Effector CD8-positive, alpha-beta T cell (primary cell): ENCODE results near the gene NMNAT3.
"Not testable (repeated sequence)": the region's sequence is repeated elsewhere in the genome, so short reads cannot be mapped to it uniquely, and the experiment has no call there.

ENCODE experiments used
- DNase-seq: peaks from one replicate; lab custom pipeline; 2025; lab: John Stamatoyannopoulos, UW

NMNAT3 gene

DNA sequence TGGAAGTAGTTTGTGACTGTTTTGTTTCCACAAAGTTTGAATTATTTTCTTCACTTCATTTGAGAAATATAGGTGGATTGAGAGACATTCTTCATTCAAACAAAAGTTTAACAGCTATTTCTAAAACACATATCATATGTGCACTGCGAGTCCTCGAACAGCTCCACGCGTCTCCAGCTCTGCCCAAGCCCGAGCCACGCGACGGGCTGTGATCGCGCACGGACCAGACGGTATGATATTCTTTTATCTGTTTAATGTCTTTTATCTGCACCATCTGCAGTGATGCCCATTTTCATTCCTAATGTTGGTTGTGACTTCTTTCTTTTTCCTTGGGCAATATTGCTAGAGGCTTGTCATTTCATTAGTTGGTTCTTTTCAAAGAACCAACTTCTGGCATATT, 94.1 kb downstream of the NMNAT3 start:
- not testable (repeated sequence) for DNase-seq

DNA sequence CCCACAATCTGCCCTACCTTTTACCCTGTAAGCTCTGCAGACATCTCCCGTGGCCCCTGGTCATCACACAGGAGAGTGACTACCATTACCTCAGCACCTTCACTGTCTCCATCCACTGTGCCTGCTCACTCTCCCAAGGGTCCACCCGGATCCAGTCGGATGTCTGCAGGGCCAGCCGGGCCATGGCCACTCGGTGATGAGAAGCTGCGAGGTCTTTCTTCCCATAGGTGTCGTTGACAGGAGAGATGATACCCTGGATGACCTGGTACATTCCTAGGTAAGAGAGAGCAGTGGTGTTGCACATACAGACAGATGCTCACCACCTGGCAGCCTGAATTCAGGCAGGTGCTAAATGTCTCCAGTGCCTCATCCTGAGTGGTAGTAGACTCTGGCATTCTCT, 99.0 kb downstream of the NMNAT3 start:
- no peak for DNase-seq

DNA sequence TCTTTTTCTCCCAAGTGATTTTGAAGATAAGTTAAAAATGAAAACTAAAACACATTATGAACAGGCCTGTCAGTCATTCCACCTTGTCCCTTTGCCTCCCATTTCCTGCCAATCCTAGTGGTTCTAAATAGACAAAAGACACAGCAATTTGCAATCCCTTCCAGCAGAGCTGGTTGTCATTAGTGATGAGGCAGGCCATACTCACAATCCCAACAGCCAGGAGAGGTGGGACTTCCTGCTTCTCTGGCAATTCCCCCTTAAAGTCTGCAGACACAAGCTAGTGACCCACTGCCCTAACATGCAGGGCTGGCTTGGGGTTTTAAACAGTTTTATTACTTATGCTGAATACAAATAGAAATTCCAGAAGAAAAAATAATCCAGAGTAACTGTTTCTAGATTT, 99.9 kb downstream of the NMNAT3 start:
- DNase-seq: no peak

DNA sequence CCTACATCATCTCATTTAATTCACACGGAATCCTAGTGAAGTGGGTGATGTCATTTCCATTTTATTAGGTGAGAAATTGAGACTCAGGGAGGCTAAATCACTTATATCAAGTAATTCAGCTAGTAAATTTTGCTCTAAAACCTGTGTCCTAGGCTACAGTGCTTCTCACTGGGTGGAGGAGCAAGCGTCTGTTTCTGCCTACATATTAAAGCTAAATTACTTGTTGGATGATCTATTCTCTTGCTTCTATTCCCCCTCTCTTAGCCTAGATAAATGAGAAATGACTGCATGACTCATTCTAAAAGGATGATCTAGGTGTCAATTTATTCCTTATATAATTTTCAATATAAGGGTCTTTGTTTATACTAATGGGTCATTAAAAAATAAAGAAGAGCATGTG, 100.4 kb downstream of the NMNAT3 start:
- no peak for DNase-seq

DNA sequence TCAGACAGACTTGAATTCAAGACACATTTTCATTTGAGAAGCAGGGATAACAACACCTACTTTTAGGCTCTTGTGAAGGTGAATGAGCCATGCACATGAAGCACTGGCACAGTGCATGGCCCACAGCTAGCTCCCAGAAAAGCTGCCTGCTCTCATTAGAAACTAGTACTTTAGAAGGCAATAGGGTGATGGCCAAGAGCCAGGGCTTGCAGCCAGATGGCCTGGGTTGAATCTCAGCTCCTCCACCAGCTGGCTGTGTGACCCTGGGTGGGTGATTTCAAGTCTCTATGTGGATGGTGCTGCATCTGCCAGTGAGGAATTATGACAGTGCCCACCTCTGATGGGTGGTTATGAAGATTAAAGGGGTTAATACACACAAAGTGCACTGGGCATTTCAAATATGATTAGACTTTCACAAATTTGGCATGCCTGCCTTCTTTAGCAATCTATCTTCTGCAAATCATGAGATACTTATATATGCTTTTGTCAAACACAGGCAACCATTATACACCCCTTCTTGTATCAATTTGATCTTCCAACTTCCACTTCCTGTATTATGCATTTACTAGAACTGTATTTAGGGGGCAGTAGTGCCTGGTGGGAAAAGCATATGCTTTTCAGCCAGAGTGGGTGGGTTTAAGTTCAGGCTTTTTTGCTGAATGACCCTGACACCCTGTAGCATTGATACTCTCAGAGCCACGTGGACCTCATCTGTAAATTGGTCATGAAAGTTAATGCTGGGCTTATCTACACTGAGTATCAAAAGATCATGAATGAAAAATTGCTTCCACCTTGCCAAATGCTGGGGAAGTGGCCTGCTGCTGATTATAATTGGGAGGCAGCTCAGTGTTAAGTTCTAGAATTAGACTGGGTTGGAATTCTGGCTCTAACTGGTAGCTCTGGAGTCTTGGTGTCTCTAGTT, 103.5 kb downstream of the NMNAT3 start:
- DNase-seq: no peak

DNA sequence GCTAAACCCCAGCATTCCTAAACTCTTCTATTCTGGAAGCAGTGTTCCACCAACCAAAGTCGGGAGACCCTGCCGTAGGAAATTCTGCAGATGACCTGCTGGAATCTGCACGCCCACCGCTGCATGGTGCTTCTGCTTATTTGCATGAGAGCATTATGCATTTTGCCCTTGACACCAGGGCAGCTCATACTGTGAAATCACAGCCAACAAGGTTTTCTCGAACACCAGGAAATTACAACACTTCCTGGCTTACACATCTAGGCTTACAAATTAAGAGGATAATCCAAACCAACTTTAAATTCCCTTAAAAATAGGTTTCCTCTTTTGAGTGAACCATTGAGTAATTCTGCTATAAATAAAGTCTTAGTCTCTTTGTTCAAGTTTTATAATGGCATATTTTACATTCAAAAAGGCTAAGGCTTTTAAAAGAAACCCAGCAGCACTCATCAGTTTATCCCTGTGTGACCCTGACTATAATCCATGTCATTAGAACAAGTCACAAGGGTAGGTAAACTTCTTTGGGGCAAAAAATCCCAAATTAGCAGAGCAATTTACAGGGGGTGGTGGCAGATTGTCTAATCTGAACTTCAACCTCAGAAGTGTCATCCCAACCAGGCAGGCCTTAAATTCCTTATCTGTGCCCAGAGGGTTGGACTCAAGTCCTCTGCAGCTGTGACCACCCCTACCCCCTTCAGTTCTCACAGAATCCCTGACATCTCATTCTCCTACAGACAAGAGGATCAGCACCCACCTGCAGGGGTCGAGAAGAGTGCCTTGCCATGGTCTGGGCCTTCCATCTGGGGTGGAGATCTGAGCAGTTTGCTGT, 104.7 kb downstream of the NMNAT3 start:
- no peak for DNase-seq

DNA sequence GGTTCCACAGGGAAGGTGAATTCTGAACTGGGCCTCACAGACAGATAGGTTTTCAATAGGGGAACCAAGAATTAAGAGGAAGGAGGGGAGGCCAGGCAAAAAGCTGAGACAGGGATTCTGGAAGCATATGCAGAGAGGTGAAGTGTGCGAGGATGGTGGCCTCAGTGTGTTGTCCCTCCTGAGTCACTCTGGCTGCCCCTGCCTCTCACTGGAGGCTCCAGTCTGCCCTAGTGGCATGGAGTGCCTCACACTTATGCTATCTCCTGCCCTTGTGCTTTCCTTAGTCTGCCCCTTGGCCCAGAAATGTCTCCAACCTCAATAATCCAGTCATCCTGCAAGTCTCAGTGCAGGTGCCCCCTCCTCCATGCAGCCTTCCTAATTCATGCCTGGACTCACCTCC, 106.1 kb downstream of the NMNAT3 start:
- DNase-seq: no peak

DNA sequence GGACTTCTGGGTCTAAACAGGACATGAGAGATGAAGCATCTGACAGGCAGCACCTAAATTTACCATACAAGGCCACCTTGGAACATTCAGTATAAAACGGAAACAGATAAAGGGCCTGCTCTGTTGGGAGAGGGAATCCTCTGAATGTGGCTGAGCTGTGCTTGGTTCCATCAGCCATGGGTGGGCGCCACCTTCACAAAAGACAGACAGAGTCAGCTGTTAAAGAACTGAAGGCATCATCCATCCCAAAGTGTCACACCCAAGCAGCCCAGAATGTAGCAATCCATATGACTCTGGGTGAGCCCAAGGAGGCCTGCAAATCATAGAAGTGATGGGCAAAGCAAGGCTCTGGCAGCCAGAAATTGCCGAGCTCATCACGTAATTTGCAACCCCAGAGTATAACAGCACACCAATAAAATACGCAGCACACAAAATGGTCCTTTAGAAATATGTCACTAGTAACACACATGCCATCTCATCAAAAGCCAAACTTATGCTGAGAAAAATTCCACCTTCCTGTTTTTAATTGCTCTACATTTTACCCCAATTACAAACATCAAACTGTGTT, 113.4 kb downstream of the NMNAT3 start:
- no peak for DNase-seq

DNA sequence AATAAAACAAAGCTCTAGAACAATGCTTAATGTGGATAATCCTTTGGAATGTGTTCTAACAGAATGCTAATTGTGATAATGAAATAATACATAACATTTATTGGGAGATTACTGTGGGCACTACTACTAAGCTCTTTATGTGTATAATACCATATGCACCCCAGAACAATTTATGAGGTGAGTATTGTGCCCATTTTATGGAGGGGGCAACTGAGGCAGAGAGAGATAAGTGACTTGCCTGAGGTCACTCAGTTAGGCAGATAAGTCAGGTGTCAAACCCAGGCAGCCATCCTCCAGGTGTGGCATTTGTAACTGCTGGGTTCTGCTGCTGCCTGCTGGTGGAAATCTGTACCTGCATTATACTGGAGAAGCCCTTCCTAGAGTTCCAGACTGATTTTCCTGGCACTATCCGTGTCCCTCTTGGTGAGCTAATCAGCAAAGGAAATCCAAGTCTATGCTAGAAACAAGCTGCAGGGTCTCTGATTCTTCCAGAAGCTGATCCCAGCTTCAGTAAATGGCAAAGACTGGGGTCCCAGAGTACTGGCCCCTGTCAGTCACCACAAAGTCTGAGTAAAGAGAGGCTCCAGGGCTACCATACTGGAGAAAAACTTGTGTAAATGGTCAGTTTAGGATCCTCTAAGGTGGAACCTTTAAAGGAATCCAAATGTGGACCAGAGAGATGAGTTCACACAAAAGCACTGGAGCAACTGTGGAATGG, 115.7 kb downstream of the NMNAT3 start:
- no peak for DNase-seq

DNA sequence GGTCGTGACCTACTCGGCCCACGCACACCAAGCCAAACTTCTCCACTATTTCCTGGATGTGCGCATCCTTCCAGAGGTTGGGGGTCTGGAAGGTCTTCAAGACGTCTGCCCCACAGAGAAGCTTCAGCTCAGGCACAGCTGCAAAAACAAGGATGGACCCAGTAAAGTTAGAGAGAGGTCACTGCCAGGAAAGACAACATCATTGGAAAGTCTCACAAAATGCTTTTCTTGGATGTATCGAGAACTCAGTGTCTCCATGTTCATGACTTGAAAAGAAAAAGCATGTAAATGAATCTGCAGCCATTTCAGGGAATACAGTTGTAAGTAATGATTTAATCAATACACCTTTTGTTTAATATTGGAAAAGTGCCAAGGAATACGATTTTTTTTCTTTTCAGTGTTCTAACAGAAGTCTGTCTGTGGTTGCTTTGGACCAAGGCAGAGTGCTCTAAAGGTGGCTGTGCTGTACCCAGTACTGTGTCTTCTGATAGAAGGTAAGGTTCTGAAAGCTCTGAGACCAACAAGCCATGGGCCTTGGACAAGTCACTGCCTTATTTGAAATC, 116.4 kb downstream of the NMNAT3 start:
- DNase-seq: no peak

DNA sequence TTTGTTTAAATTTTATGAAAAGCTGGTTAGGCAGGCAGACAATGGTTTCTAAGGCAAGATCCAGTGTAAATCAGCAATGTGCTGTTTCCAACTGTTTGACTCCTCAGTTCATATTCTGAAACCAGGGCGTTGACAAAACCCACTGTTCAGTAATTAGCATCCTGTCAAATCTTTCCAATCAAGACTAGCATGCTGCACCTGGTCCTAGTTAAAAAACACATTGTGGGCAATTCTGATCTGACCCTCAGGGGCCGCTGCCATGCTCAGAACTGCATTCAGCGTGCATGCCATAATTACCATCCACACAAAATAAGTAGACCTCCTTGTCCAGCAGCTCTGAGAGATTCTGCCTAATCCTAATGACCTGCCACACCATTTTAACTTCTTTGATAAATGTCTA, 117.4 kb downstream of the NMNAT3 start:
- no peak for DNase-seq

DNA sequence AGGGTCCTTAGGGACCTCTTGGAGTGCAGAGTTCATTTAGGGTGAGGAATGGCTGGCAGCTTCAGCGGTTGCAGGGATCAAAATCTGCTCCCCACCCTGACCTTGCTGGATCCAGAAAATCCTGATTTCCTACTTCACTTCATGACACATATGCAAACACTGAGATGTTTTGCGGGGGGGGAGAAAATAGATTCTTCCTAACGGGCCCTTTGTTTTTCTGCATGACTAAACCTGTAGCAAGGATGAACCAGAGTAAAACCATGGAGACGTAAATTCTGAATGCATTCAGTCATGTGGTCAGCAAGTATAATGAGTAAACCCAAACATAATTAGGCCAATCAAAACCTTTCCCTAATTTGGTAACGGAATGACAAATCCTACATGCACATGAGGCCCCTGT, 118.2 kb downstream of the NMNAT3 start:
- DNase-seq: no peak

DNA sequence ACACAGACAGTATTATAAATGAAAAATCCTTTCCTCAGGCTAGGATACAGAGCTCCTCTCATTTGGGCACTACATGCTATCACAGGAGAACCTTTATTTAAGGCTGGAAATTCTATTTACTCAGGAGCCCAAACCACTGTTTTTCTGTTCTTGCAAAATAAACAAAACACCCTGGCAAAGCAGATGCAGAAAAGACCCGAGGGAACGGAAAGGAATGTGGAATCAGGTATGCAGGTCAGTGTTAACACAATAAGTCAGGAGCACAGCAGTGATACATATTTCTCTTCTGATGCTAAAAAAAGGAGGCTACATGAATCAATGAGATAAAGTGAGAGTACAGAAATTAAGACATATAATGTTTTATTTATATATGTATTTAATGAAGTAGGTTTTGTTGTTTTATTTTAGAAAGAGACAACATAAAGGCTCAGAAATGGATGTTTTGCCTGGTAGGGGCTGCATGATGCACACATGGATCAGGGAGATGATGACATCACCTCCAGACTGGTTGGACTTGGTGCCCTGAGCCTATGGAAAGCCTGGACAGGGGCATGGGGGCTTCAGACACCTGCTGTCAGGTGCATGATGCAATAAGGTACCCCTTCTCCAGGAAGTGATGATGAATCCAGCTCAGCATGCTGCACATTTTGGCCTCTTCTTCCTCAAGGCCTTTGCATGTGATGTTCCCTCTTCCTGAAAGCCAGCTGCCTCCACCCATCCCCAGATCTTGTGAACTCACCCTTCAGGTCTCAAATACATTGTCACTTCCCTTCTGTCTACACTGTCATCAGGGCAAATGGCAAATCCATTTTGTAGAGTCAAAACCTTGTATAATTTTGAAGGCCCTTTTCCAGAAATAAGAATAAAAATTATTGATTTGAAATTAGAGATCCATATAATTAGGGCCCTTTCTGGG, 119.2 kb downstream of the NMNAT3 start:
- DNase-seq: no peak

DNA sequence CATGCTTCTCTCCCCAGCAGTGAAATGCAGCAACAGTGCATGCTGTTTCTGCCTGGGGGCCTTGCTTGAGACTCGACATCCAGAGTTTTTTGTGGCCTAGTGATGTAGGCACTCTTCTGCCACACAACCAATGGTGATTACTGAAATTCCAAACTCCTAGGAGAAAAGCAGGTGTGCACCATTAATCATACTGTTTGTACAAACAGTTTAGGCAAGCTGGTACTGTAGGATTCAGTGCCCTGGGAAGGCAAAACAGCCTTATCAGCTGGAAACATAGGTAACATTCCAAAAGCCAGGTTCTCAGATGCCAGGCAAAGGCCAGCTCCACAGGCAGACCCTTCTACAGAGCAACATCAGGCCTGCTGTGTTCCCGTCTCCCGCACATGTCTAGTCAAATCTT, 120.7 kb downstream of the NMNAT3 start:
- DNase-seq: no peak

DNA sequence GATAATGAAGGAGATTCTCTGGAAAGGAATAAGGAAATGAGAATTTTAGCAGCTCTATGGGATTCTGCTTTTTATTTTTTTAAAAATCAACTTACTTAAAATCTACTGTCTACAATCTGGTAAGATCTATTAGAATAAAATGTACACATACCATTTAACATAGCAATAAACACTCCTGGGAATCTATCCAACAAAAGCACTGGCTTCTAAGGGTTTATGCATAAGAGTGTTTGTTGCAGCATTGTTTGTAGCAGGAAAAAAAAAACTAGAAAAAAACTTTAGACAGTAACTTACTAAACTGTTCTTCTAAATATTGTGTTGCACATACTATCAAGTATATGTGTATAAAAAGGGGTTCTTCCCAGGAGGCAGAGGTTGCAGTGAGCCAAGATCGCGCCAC, 122.5 kb downstream of the NMNAT3 start:
- DNase-seq: no peak

DNA sequence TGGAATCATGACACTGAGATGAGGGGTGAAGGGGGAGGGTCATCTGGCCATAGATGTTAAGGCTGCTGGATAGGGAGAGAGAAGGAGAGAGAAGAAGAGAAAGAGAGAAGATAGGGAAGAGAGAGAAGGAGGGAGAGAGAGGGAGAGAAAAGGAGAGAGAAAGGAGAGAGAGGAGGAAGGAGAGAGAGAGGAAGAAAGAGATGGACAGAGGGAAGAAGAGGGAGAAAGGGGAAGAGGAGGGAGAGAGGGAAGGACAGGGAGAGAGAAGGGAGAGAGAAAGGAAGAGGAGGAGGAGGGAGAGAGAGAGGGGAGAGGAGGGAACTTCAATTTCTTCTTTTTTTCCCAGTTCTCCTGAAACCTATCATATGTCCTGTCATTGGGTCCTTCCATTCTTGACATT, 123.1 kb downstream of the NMNAT3 start:
- DNase-seq: no peak

DNA sequence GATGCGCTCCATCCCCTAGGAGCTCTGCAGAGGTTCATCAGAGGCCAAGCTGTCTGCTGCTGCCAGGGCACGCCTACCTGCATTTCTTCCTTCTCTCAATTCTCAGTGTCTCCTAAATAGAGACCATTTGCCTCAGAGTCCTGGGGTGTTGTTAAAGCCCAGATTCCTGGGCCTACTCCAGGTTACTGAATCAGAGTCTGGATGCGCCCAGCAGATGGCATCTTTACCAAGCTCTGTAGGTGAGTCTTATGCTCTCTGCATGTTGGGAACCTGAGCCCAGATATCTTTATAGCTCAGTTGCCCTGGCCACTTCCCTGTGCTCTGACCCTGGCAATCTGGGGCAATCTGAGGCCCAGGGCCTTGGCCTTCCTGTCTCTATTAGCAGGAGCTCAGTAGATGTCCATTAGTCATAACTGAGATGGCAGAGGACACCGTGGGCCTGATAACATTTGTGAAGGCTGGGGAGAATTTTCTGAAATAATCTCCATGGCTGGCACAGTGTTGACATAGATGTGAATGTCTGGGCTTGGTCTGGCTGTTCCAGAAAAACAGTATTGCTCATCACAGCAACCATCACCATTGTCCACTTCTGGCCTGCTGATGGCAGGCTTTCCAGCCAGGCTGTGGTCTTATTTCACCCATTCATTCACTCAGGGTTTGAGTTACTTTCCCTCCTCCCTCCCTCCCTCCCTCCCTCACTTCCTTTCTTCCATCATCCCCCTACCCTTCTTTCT, 125.0 kb downstream of the NMNAT3 start:
- no peak for DNase-seq

DNA sequence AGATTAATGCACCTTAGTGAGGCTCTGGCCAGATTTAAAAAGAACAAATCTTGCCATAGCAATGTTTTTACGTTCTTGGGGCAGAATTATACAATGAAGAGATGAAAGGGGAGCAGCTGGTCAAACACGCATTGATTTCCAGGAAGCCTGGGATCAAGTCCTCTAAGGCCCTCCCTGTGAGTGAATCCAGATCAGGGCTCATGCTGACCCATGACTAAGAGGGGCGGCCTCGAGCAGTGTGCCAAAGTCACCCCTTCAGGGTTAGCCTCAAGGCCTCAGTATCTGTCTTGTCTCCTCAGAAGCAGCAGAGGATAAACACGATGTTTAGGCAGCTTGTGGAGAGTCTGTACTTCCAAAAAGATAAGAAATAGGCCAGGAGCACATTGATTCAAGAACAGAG, 129.0 kb downstream of the NMNAT3 start:
- no peak for DNase-seq

DNA sequence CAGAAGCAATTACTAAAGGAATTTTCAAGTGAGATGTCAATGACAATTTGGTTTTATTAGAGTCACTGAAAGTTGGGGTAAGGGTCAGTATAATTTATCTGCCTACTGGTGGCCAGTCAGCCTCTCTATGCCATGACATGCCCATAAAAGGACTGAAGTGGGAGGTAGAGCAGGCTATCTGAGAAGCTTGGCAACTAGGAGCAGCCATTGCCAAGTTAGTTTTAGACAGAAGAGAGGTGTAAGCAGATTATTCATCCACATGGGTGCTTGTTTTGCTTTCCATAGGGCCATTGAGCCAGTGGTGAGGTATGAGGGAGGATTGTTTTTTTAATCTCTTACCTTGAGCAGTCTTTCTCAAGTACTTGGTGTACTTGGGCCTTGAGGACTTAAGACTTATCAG, 130.1 kb downstream of the NMNAT3 start:
- no peak for DNase-seq

DNA sequence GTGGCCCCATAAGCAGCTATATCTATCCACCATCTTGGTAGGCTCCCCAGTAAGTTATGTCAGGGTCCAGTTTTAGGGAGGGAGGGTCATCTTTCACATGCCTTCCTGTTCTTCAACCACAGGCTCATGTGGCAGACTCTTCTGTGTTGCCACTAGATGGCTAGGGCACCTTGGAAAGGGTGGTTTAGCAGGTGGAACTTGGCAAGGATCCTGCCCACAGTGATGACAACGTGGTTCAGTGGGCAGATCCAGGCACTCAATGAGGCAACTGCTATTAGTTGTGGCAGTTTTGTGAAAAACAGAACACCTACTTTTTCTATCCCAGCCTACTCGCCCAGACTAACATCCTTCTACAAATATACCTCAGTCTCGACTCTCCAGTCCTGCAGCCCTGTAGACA, 131.0 kb downstream of the NMNAT3 start:
- no peak for DNase-seq
